HG03159 (cell line): ENCODE results near the gene PPP2R3B.
A peak's percentile ranks its signal among the peaks of the same experiment; 100 is the strongest.
"Not testable (repeated sequence)": the region's sequence is repeated elsewhere in the genome, so short reads cannot be mapped to it uniquely, and the experiment has no call there.

Experiments used
- ATAC-seq: cut with Tn5 transposase; IDR thresholded peaks from one replicate; pipeline ENCODE4 v1.9.1; 2021; ENCODE audit warnings: mild to moderate bottlenecking, moderate library complexity; ENCODE audit not compliant: unreplicated experiment

PPP2R3B gene

DNA sequence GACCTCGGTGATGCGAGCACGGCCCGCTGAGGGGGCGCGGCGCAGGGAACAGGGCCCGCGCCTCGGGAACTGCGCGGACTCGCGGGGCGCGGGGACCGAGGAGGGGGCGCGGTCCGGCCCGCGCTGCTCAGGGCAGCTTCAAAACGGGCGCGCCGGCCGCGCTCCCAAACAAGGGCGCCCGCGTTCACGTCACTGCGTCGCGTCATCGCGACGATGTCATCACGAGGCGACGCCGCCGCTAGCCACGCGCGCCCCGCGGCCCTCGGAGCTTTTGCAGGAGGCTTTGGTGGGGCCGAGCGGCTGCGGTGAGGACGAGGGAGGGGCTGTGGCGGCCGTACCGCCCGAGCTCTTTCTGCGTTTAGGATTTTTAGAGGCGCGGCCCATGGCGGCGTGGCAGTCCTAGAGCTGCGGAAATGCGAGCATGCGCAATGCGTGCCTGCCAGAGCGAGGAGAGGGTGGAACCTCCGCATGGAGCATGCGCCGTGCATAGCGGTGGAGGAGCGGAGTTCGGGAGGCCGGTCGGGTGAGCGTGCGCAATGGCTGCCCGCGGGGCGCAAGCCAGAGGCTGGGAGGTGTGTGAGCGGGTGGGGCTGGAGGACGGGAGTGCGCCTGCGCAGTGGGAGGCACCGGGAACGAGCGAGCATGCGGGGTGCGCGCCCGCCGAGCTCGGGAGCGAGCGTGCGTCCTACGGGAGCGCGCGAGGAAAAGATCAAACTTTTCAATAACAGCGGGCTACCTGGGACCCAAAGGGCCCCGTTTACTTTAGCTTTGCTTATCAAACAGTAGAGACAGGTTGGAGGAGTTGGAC lies at the start of gene PPP2R3B:
Gene PPP2R3B, minus strand, starts transcription at position 140 of the 808 bp plus-strand sequence. CDS start 216 bp downstream, outside the sequence.
- ATAC-seq: peak; percentile 94

DNA sequence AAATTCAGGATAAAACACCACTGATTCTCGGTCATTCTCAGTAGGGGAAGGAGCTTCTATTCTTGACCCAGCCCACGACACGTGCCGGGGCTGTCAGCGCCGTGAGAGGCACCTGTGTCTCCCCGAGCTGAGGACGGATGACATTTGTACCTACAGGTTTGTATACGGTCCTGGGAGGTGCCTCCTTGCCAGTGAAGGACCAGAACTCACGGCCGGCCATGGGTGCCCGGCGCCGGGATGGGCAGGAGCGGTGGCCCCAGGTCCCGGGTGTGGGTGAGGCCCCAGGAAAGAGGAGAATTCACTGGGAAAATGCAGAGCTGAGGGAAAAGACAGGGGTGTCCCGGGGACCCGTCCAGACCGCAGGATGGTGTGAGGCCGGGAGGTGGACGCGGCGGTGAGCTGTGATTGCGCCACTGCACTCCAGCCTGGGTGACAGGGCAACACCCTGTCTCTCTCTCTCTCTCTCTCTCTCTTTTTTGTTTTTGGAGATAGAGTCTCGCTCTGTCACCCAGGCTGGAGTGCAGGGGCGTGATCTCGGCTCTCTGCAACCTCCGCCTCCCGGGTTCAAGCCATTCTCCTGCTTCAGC lies 48.9 kb upstream of the PPP2R3B start:
- ATAC-seq: no peak

DNA sequence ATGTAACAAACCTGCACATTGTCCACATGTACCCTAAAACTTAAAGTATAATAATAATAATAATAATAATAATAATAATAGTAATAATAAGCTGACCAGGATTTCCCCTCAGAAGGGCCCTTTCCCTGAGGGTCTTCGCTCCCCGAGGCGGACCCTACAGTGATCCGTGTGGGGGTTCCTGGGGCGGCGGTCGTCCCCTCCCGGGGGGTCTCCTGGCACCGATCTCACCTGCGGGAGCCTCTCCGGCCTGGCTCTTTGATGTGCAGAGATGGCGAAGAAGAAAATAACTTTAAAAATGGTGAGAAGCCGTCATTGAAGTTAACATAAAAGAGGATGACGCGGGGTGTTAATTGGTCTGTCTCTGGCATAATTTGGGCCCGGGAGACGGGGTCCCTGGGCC lies 48.2 kb upstream of the PPP2R3B start:
- no peak for ATAC-seq

GRCh38 chrX:433771-434170 lies 47.1 kb upstream of the PPP2R3B start:
- ATAC-seq: no peak

GRCh38 chrX:432666-433065 lies 46.0 kb upstream of the PPP2R3B start:
- ATAC-seq: not testable (repeated sequence)

DNA sequence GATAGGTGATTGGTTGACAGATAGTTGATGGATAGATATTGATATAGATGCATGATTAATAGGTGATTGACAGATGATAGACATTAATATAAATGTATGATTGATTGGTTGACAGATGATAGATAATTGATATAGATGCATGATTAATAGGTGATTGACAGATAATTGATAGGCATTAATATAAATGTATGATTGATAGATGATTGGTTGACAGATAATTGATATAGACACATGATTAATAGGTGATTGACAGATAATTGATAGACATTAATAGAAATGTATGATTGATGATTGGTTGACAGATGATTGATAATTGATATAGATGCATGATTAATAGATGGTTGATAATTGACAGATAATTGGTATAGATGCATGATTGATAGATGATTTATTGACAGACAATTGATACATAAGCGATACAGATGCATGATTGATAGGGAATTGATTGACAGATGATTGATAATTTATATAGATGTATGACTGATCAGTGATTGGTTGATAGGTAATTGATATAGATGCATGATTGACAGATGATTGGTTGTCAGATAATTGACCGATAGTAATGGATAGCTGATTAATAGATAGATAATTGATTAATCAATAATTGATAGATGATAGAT lies 44.9 kb upstream of the PPP2R3B start:
- no peak for ATAC-seq

DNA sequence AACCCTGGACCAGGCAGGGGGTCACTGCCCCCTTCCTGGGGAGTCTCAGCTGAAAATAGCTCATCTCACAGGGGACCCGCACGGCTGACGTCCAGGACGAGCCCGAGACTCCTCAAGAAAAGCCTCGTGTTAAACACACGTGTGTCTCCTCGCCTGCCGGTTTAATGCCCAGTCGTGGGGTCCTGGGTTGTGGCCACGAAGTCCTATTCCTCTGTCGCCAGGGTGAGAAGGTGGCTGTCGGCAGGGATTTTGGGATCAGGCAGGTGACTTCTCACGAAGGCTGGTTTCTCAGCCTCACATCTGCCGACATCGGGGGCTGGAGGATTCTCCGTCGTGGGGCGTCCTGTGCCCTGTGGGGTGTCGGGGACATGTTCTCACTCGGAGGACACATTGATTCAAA lies 44.3 kb upstream of the PPP2R3B start:
- ATAC-seq: no peak

- ATAC-seq: no peak
Observed at GRCh38 chrX:429266-429825, 42.6 kb upstream of the PPP2R3B start.

DNA sequence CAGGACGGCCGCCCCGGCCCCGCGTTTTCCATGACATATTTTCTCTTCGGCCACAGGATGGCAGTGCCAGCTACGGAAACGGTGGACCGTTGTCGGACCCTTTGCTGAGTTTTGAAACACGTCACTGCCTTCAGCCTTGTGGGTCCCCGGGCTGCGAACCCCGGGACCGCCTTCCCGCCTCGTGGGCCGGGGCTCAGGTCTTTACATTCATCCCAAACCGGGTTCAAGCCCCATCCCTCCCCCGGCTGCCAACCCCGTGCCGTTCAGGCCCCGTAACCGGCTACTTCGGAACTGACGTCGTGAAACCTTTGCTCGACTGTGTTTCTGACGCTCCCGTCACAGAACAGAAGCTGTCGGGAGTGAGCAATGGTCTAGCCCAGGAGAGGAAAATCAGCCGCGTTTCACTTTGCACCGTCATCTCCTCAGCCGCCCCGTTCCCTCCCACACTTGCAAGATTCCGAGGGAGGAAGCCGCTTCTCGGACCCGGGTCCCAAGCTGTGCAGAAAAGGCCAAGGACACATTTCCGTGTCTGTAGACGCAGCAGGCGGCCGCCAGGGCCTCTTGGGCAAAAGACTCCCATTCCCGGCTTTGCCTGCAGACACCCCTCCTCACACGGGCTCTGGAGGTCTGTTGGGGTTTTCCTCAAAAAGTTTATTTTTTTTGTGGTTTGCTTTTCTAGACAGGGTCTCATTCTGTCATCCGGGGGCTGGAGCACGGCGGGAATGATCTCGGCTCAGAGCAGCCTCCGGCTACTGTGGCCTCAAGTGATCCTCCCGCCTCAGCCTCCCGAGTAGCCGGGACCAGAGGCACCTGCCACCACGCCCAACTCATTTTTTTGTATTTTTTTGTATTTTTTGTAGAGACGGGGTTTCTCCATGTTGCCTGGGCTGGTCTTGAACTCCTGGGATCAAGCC lies 41.4 kb upstream of the PPP2R3B start:
- ATAC-seq: no peak

- ATAC-seq: no peak
Observed at GRCh38 chrX:426881-427280, 40.2 kb upstream of the PPP2R3B start.

DNA sequence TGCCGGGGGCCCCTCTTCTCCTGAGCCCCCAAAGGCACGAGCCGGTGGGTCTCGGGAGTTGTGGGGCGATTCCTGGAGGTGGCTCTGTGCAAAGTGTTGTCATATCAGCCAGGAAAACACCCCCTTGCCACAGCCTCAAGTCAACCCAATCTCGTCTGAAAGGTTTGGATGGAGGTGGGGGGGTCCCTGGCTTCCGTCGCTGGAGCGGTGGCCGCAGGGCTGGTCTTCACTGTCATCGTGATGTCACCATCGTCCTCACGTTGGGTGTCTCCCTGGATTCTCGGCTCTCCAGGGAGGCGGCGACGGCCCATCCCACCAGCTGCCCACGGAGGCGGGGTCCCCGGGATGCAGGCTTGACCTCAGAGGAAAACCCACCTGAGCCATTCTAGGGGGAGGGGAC lies 38.3 kb upstream of the PPP2R3B start:
- no peak for ATAC-seq

DNA sequence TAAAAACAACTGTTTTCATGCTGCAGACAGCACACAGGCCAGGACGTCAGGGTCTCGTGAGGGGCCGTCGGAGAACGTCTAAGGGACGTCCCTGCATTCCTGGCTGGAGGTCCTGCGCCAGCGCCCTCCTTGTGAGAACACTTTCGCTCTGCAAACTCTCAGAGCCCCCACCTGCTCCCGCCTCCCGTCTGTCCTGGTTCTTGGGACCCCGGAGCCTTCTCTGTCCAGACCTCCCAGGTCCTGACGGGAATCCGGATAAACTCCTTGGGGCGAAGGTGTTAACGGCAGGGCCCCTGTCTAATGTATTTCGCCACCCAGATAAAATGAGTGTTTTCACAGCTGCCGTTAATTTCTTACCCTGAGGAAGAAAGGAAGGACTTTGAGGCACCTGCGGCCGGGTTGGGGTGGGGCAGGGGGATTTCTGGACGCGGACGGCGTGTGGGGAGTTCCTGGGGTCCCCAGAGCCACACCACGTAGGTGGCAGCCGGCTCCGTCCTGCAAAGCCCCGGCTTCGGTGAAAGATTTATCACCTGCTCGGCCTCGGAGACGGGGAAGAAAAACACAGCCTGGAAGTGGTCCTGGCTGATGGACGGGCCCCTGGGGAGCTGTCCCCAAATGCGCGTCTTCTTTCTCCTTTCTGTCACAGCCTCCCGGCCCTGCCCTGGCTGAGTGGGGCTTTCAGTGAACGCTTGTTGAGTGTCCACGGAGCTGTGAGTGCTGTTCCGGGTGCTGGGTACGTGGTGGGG lies 35.1 kb upstream of the PPP2R3B start:
- no peak for ATAC-seq

DNA sequence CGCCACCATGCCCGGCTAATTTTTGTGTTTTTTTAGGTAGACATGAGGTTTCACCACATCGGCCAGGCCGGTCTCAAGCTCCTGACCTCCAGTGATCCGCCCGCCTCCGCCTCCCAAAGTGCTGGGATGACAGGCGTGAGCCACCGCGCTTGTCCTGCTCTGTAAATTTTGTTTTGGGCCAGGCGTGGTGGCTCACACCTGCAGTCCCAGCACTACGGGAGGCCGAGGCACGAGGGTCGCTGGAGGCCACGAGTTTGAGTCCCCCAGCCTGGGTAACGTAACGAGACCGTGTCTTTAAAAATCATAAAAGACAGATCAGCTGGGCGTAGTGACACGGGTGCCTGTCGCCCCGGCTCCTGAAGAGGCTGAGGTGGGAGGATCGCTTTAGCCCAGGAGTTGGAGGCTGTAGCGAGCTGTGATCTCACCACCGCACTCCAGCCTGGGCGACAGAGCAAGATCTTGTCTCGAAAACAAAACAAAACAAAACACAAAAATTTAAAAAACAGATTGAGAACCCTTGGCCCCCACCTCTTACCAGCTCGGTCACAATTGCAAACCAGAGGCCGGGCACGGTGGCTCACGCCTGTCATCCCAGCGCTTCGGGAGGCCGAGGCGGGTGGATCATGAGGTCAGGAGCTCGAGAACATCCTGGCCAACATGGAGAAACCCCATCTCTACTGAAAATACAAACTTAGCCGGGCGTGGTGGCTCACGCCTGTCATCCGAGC lies 34.0 kb upstream of the PPP2R3B start:
- ATAC-seq: no peak

DNA sequence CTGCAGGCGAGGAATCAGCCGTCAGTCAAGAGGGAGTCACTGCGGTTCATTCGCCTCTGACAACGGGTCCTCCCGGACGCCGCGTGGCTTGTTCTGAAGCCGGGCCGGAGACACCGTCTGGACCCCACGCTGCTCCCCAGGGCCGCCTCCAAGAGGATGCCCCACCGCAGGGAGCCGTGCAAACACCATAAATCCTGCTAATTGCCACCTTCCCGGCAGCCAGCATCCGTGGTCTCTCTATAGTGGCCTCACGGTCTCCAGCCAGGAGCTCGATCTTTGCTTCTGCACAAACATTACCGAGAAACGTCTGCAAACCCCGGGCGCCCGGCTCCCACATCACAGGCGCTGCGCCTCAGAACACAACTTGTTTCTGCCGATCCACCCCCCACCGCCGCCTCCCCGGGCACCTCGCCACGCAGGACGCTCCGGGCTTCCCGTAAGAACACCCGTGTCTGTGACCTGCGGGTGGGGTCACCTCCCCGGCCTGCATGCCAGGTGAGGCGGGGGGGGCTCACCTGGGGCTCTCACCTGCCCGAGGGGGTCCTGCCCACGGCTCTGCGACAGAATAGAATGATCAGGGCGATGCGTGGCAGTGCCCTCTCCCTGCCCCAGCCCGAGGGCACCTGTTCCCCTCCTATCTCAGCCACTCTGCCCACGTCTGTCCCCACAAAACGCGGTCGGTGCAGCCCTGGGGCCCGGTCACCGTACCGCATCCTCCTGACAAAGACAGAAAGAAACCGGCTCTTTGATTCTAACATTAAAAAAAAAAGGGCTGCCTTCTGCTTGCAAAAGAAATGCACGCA lies 32.4 kb upstream of the PPP2R3B start:
- no peak for ATAC-seq

GRCh38 chrX:415498-415897 lies 28.8 kb upstream of the PPP2R3B start:
- ATAC-seq: not testable (repeated sequence)

DNA sequence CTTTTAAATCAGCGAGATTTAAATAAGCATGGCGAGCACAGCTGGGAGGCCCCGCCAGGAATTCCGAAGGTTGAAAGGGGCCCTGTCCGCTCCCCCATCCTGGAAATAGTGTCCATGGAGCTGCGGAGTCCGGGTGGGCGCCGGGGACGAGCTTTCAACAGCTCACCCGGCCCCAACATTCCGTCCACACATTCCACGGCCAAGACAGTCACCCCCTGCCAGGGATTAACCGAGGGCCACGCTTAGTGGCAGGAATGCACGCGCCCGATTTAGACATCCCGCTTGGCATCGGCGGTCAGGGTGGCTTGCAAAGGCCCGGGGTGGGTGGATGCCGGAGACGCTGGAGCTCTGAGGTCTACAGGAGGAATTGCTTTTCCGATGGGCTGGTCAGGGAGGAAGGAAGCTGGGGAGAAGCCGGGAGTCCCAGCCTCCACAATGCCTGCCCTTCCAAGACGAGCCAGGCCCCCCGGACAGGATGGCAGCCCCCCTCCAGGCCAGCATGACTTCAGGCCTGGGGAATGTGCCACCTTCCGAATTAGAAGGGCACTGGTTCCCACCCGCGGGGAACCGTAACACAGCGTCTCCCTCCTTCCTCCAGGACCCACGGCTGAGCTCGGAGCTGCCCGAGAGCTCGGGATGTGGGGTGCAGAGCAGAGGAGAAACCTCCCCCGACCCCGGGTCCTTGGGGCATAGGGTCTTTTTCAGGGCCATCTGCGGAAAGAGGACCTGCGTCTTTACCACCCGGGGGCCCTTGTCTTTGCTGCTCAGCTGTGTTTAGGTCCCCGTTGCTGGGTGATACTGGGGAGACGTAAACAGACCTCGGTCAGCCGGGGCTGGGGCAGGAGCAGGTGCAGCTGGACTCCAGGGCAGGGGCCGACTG lies 26.9 kb upstream of the PPP2R3B start:
- ATAC-seq: no peak

DNA sequence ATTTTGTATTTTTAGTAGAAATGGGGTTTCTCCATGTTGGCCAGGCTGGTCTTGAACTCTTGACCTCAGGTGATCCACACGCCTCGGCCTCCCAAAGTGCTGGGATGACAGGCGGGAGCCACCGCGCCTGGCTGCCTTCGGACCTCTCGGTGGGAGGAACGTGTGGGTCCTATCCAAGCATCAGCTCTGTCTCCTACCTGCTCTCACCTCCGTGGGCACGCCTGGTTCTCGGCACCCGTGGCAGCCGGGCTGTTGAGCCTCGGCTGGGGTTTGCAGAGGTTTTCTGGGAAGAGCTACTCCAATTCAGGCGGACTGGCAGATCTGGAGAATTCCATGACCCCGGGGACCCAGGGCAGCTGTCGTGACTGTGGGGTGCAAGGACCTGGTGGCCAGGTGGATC lies 23.6 kb upstream of the PPP2R3B start:
- ATAC-seq: no peak

GRCh38 chrX:405149-405548 lies 18.4 kb upstream of the PPP2R3B start:
- ATAC-seq: no peak
